HTERT RPE-1 (cell line): ENCODE measurements around the gene PFKFB3.
"Not testable (repeated sequence)": the region's sequence is repeated elsewhere in the genome, so short reads cannot be mapped to it uniquely, and the experiment has no call there.

Experiments used
- in situ Hi-C: fragments of 300-500 bp; cut with MboI; formaldehyde crosslinking; loops from 4 replicates; pipeline ENCODE4 v1.14.3; 2020; ENCODE audit warnings: low sequenced_read_pairs

Gene PFKFB3

GRCh38 chr10:6202684-6203330, at the start of gene PFKFB3:
Gene PFKFB3 (plus strand): TSS chr10:6202932. CDS start chr10:6203261, 329 bp downstream.
- in situ Hi-C loops: no loop called here

- in situ Hi-C loops: no loop called here
Observed at GRCh38 chr10:6153845-6154244, 48.9 kb upstream of the PFKFB3 start.

- in situ Hi-C loops: no loop called here
Observed at GRCh38 chr10:6154566-6154965, 48.2 kb upstream of the PFKFB3 start.

- in situ Hi-C loops: no loop called here
Observed at GRCh38 chr10:6158276-6158675, 44.5 kb upstream of the PFKFB3 start.

GRCh38 chr10:6161921-6162320, 40.8 kb upstream of the PFKFB3 start:
- in situ Hi-C loops: no loop called here

GRCh38 chr10:6162589-6163356, 40.0 kb upstream of the PFKFB3 start:
- in situ Hi-C loops: no loop called here

GRCh38 chr10:6163364-6164270, 39.1 kb upstream of the PFKFB3 start:
- in situ Hi-C loops: no loop called here

GRCh38 chr10:6164271-6165095, 38.2 kb upstream of the PFKFB3 start:
- in situ Hi-C loops: no loop called here

GRCh38 chr10:6165221-6165725, 37.5 kb upstream of the PFKFB3 start:
- in situ Hi-C loops: no loop called here

GRCh38 chr10:6165933-6166332, 36.8 kb upstream of the PFKFB3 start:
- in situ Hi-C loops: not testable (repeated sequence)

- in situ Hi-C loops: no loop called here
Observed at GRCh38 chr10:6167456-6167855, 35.3 kb upstream of the PFKFB3 start.

GRCh38 chr10:6168084-6168483, 34.6 kb upstream of the PFKFB3 start:
- in situ Hi-C loops: no loop called here

GRCh38 chr10:6170638-6171037, 32.1 kb upstream of the PFKFB3 start:
- in situ Hi-C loops: no loop called here

GRCh38 chr10:6171881-6172695, 30.6 kb upstream of the PFKFB3 start:
- in situ Hi-C loops: no loop called here

GRCh38 chr10:6173203-6173602, 29.5 kb upstream of the PFKFB3 start:
- in situ Hi-C loops: no loop called here

- in situ Hi-C loops: no loop called here
Observed at GRCh38 chr10:6174201-6174874, 28.4 kb upstream of the PFKFB3 start.

- in situ Hi-C loops: no loop called here
Observed at GRCh38 chr10:6175329-6176055, 27.2 kb upstream of the PFKFB3 start.

- in situ Hi-C loops: no loop called here
Observed at GRCh38 chr10:6176691-6177231, 26.0 kb upstream of the PFKFB3 start.
